ENCODE data around the gene LYAR. TPM values are rescaled to one million over a fixed set of nuclear protein-coding genes. Genes with fewer than 3 reads are reported as not detected.
"Not testable (repeated sequence)": the region's sequence is repeated elsewhere in the genome, so short reads cannot be mapped to it uniquely, and the experiment has no call there.

The LYAR gene
- total RNA-seq, 3 donors from 2014 or later = 5.2 to 12.9 (median 8.2) TPM

GRCh38 chr4:4259484-4260100 lies 30.4 kb downstream of the LYAR start:
- TF ChIP-seq CTCF (IDR thresholded peaks at IDR 0.05) = no peak
- H3K36me3 ChIP-seq (ENCODE audit: low read depth) = no peaks in the 10 kb centered on the region
- H3K9me3 ChIP-seq = no peaks in the 10 kb centered on the region
- DNase-seq = no peak
- ATAC-seq = peak; percentile 34
- intact Hi-C loops (cut with DNase I, micrococcal nuclease) = loop anchor here in 1 of 2 donors (10.0 kb wide), 1 partner anchor 75 kb away; no protein-coding TSS in a partner anchor
- no peak overlapping the region for H3K4me3 ChIP-seq
- peaks cover 2% of the 10 kb centered on the region for H3K4me1 ChIP-seq (ENCODE audit: low read depth)

- intact Hi-C loops (cut with DNase I, micrococcal nuclease) = loop anchor here in 1 of 2 donors (10.0 kb wide), 1 partner anchor 77 kb away; no protein-coding TSS in a partner anchor
- not testable (repeated sequence) for H3K4me3 ChIP-seq
Observed at GRCh38 chr4:4257705-4258104, 32.2 kb downstream of the LYAR start.

GRCh38 chr4:4256799-4257198 lies 33.2 kb downstream of the LYAR start:
- no peak for ATAC-seq
- intact Hi-C loops (cut with DNase I, micrococcal nuclease) = loop anchor here in 1 of 2 donors (10.0 kb wide), 1 partner anchor 78 kb away; no protein-coding TSS in a partner anchor
- Histone ChIP-seq H3K4me3 (no peak overlapping the region), H3K36me3 (ENCODE audit: low read depth) (no peaks in the 10 kb centered on the region), H3K4me1 (ENCODE audit: low read depth) (peaks cover 2% of the 10 kb centered on the region), H3K9me3 (no peaks in the 10 kb centered on the region)
- no peak for DNase-seq
- TF ChIP-seq CTCF (IDR thresholded peaks at IDR 0.05) = no peak

More at GRCh38 chr4:4257705-4258104, 32.2 kb downstream of the LYAR start:
- H3K4me1 ChIP-seq (ENCODE audit: low read depth); H3K9me3 ChIP-seq; DNase-seq; ATAC-seq; H3K36me3 ChIP-seq (ENCODE audit: low read depth): not testable (repeated sequence)

GRCh38 chr4:4254666-4255065 lies 35.3 kb downstream of the LYAR start:
- TF ChIP-seq CTCF (IDR thresholded peaks at IDR 0.05) = no peak
- ATAC-seq (no peak), DNase-seq (no peak)
- Histone ChIP-seq H3K9me3 (no peaks in the 10 kb centered on the region), H3K36me3 (ENCODE audit: low read depth) (no peaks in the 10 kb centered on the region), H3K4me3 (no peak overlapping the region), H3K4me1 (ENCODE audit: low read depth) (peaks cover 2% of the 10 kb centered on the region)
- intact Hi-C loops (cut with DNase I, micrococcal nuclease) = loop anchor here (5.0 to 10.0 kb wide), 2 partner anchors 80 to 83 kb away; no protein-coding TSS in a partner anchor

GRCh38 chr4:4254199-4254598 lies 35.8 kb downstream of the LYAR start:
- ATAC-seq = no peak

More at GRCh38 chr4:4254199-4254598, 35.8 kb downstream of the LYAR start:
- Histone ChIP-seq H3K36me3 (ENCODE audit: low read depth) (no peaks in the 10 kb centered on the region), H3K4me1 (ENCODE audit: low read depth) (peaks cover 2% of the 10 kb centered on the region), H3K4me3 (no peak overlapping the region), H3K9me3 (no peaks in the 10 kb centered on the region)
- TF ChIP-seq CTCF (IDR thresholded peaks at IDR 0.05) = no peak
- DNase-seq = no peak
- intact Hi-C loops (cut with DNase I, micrococcal nuclease) = loop anchor here (5.0 to 10.0 kb wide), 2 partner anchors 81 to 83 kb away; no protein-coding TSS in a partner anchor
